GM13977 (cell line): ENCODE measurements around the gene ERVK3-1.
"Not testable (repeated sequence)": the region's sequence is repeated elsewhere in the genome, so short reads cannot be mapped to it uniquely, and the experiment has no call there.

ENCODE experiments used
- DNase-seq: peaks from one replicate; pipeline ENCODE4 v3.0.0; 2012; ENCODE audit warnings: low spot score
- CTCF ChIP-seq: IDR thresholded peaks from 2 replicates; pipeline ENCODE4 v1.5.1; 2012; ENCODE audit warnings: mild to moderate bottlenecking, control low read depth; ENCODE audit not compliant: insufficient read depth; ENCODE audit errors: extremely low read depth, missing control alignments
- in situ Hi-C: fragments of 300-500 bp; cut with MboI; formaldehyde crosslinking; loops from one replicate; pipeline ENCODE4 v1.12.0; 2022; ENCODE audit warnings: low sequenced_read_pairs, low pct_unique_long_range_greater_than_20kb, mixed read lengths, inconsistent platforms; ENCODE audit not compliant: unreplicated experiment

The ERVK3-1 gene

DNA sequence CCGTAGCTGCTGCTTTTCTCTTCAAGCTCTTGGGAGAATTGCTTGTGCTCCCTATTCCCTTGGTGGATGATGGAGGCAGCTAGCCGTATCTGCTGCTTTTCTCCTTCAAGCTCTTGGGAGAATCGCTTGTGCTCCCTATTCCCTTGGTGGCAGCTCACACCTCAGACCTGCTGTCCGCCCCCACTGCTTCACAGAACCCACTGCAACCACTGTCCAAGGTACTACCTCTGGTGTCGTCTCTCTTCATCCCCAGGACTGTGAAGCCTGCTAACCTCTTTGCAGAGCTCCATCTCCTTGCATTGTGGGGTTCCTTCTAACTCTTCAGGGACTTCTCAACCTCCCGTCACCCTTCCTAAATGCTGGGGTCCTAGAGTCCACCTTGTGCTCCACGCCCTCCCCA lies 4.6 kb upstream of the ERVK3-1 start:
- no peak for DNase-seq
- in situ Hi-C loops = no loop called here
- TF ChIP-seq CTCF = no peak

- DNase-seq = no peak
- no peak for TF ChIP-seq CTCF
- in situ Hi-C loops = no loop called here
Measured at GRCh38 chr19:58304255-58304654, 922 bp upstream of the ERVK3-1 start.

DNA sequence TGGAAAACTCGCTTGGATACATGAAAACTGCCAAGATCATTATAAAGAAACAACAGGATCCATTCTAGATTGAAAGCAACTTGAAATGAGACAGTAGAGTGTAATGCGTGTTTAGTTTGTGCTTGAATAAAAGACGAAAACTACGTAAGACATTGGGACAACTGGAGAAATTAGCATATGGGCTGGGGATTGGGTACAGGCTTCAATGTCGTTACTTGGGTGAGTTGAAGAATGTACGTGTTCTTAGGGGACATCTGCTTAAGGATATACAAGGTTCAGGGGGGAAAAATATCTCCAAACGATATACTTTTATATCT lies 471 bp upstream of the ERVK3-1 start:
- TF ChIP-seq CTCF = no peak
- no peak for DNase-seq
- in situ Hi-C loops = no loop called here

DNA sequence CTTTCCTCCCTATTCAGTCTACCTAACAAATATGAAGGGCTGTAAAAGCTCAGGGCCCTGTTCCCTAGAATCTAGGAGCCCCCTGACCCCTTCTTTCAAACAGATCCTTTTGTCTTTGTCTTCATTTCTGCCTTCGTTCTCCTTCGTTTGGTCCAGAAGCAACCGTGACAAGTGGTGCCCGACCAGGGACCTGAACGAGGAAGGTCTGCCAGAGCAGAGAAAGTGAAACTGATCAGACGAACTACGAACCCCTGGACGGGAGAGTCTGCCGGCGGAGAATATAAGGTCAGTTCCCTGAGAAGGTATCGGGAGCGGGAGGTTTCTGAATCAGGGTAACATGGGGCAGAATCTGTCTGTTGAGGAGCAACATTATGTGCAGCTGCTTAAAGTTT lies 751 bp downstream of the ERVK3-1 start:
- in situ Hi-C loops = no loop called here
- DNase-seq = no peak
- TF ChIP-seq CTCF = no peak

GRCh38 chr19:58307736-58308135 lies 2.6 kb downstream of the ERVK3-1 start:
- TF ChIP-seq CTCF = no peak
- no peak for DNase-seq
- in situ Hi-C loops = no loop called here

GRCh38 chr19:58310685-58311084 lies 5.5 kb downstream of the ERVK3-1 start:
- in situ Hi-C loops, DNase-seq: not testable (repeated sequence)

DNA sequence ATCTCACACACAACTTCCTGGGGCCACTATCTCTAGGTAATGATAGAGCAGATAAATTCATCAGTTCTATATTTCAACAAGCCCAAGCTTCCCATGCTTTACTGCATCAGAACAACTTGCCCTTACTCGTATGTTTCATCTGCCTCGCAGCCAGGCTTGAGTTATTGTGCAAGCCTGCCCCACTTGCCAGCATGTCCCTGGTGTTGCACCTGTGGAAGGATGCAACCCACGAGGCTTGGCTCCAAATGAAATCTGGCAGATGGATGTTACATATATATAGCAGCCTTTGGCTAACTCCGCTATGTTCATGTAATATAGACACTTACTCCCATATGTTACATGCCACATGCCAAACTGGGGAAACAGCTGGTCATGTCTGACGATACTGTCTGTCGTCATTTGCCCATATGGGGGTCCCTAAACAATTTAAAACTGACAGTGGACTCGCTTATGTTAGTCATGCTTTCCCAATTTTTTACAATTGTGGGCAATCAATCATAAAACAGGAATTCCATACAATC lies 6.2 kb downstream of the ERVK3-1 start:
- DNase-seq = no peak
- in situ Hi-C loops = no loop called here
- no peak for TF ChIP-seq CTCF
